H9 (cell line): ENCODE measurements around the gene ASPG. TPM values are rescaled to one million over a fixed set of nuclear protein-coding genes. Genes with fewer than 3 reads are reported as not detected.
A peak's percentile ranks its signal among the peaks of the same experiment; 100 is the strongest.

ENCODE experiments used
- DNase-seq: peaks from one replicate; pipeline ENCODE4 v3.0.0-alpha.2; 2017
- H2AFZ ChIP-seq: one replicate; pipeline ENCODE4 v1.6.1; 2013; ENCODE audit warnings: mild to moderate bottlenecking, low read length, control low read depth, moderate library complexity
- H2AK5ac ChIP-seq: 2 replicates; pipeline ENCODE4 v1.6.1; 2013; ENCODE audit warnings: low read length, control low read depth, mixed read lengths; ENCODE audit not compliant: insufficient read length
- H2BK120ac ChIP-seq: one replicate; pipeline ENCODE4 v1.6.1; 2013; ENCODE audit warnings: low read depth, mild to moderate bottlenecking, low read length, control low read depth, inconsistent platforms; ENCODE audit not compliant: poor library complexity, severe bottlenecking
- H2BK12ac ChIP-seq: 2 replicates; pipeline ENCODE4 v1.6.1; 2013; ENCODE audit warnings: low read length, control low read depth, mixed read lengths, low read depth; ENCODE audit not compliant: insufficient read length
- H2BK15ac ChIP-seq: 2 replicates; pipeline ENCODE4 v1.6.1; 2013; ENCODE audit warnings: low read depth, low read length, control low read depth
- H2BK20ac ChIP-seq: one replicate; pipeline ENCODE4 v1.6.1; 2013; ENCODE audit warnings: low read depth, mild to moderate bottlenecking, low read length, control low read depth, inconsistent platforms; ENCODE audit not compliant: poor library complexity, severe bottlenecking
- H2BK5ac ChIP-seq: 2 replicates; pipeline ENCODE4 v1.6.1; 2013; ENCODE audit warnings: low read length, control low read depth, mixed read lengths; ENCODE audit not compliant: insufficient read length
- H3K14ac ChIP-seq: 2 replicates; pipeline ENCODE4 v1.6.1; 2013; ENCODE audit warnings: low read length, control low read depth; ENCODE audit not compliant: insufficient read depth
- H3K18ac ChIP-seq: 2 replicates; pipeline ENCODE4 v1.6.1; 2013; ENCODE audit warnings: low read depth, mild to moderate bottlenecking, mixed read lengths, low read length, control low read depth; ENCODE audit not compliant: insufficient read length
- H3K23ac ChIP-seq: 2 replicates; pipeline ENCODE4 v1.6.1; 2013; ENCODE audit warnings: low read length, control low read depth, mixed read lengths, low read depth; ENCODE audit not compliant: insufficient read length
- H3K23me2 ChIP-seq: 2 replicates; pipeline ENCODE4 v1.6.1; 2013; ENCODE audit warnings: low read depth, mild to moderate bottlenecking, mixed read lengths, low read length, control low read depth; ENCODE audit not compliant: insufficient read length, poor library complexity, severe bottlenecking
- H3K27ac ChIP-seq: 2 replicates; pipeline ENCODE4 v1.5.1; 2013; ENCODE audit warnings: low read length, control low read depth, mixed read lengths, low read depth; ENCODE audit not compliant: insufficient read length
- H3K27me3 ChIP-seq: 2 replicates; pipeline ENCODE4 v1.6.1; 2013; ENCODE audit warnings: low read length, control low read depth, inconsistent platforms; ENCODE audit not compliant: insufficient read depth
- H3K4ac ChIP-seq: 2 replicates; pipeline ENCODE4 v1.6.1; 2013; ENCODE audit warnings: low read depth, mild to moderate bottlenecking, control low read depth, inconsistent platforms, low read length, moderate library complexity
- H3K4me1 ChIP-seq: 2 replicates; pipeline ENCODE4 v1.6.1; 2013; ENCODE audit warnings: low read length, control low read depth, inconsistent platforms; ENCODE audit not compliant: insufficient read depth
- H3K4me2 ChIP-seq: 2 replicates; pipeline ENCODE4 v1.6.1; 2013; ENCODE audit warnings: low read length, control low read depth, mixed read lengths; ENCODE audit not compliant: insufficient read length, insufficient read depth
- H3K56ac ChIP-seq: 2 replicates; pipeline ENCODE4 v1.6.1; 2013; ENCODE audit warnings: low read depth, mild to moderate bottlenecking, mixed read lengths, low read length, control low read depth; ENCODE audit not compliant: insufficient read length
- H3K79me1 ChIP-seq: 2 replicates; pipeline ENCODE4 v1.6.1; 2013; ENCODE audit warnings: low read depth, mild to moderate bottlenecking, moderate library complexity, low read length, control low read depth, inconsistent platforms; ENCODE audit not compliant: insufficient read depth, poor library complexity, severe bottlenecking
- H3K79me2 ChIP-seq: 2 replicates; pipeline ENCODE4 v1.6.1; 2013; ENCODE audit warnings: low read length, control low read depth, inconsistent platforms; ENCODE audit not compliant: insufficient read depth
- H3K9ac ChIP-seq: 2 replicates; pipeline ENCODE4 v1.6.1; 2013; ENCODE audit warnings: low read length, control low read depth, mixed read lengths; ENCODE audit not compliant: insufficient read length; ENCODE audit errors: extremely low read depth
- H3K9me3 ChIP-seq: one replicate; pipeline ENCODE4 v1.6.1; 2013; ENCODE audit warnings: low read depth, low read length, inconsistent platforms; ENCODE audit not compliant: control insufficient read depth
- H3T11ph ChIP-seq: one replicate; pipeline ENCODE4 v1.6.1; 2013; ENCODE audit warnings: mild to moderate bottlenecking, low read length, control low read depth, inconsistent platforms
- H4K20me1 ChIP-seq: one replicate; pipeline ENCODE4 v1.6.1; 2013; ENCODE audit not compliant: control insufficient read depth, insufficient read length, insufficient read depth
- H4K5ac ChIP-seq: 2 replicates; pipeline ENCODE4 v1.6.1; 2013; ENCODE audit warnings: low read depth, mild to moderate bottlenecking, mixed read lengths, low read length, control low read depth; ENCODE audit not compliant: insufficient read length
- H4K8ac ChIP-seq: replicated peaks from 2 replicates; pipeline ENCODE4 v1.6.1; 2013; ENCODE audit warnings: low read length, control low read depth, mixed read lengths, low read depth; ENCODE audit not compliant: insufficient read length
- H4K91ac ChIP-seq: 2 replicates; pipeline ENCODE4 v1.6.1; 2013; ENCODE audit warnings: low read depth, mild to moderate bottlenecking, moderate library complexity, mixed read lengths, low read length, control low read depth; ENCODE audit not compliant: insufficient read length
- H3K27ac Mint-ChIP-seq, 3 experiments: 2 replicates in 2 of 3; 3 replicates in 1 of 3; pipeline ENCODE4 v1.8.0; 2020 to 2021; ENCODE audit warnings: mixed read lengths in 3 of 3, mild to moderate bottlenecking in 1 of 3, moderate library complexity in 1 of 3
- H3K27me3 Mint-ChIP-seq: 2 replicates; pipeline ENCODE4 v1.8.0; 2021; ENCODE audit warnings: low read depth, mild to moderate bottlenecking, moderate library complexity, mixed read lengths
- H3K36me3 Mint-ChIP-seq, 3 experiments: 2 replicates in 2 of 3; 3 replicates in 1 of 3; pipeline ENCODE4 v1.8.0; 2020 to 2021; ENCODE audit warnings: low read depth in 3 of 3, mixed read lengths in 3 of 3; ENCODE audit not compliant: insufficient read depth in 1 of 3
- H3K4me1 Mint-ChIP-seq, 2 experiments: 2 replicates each; pipeline ENCODE4 v1.8.0; 2020; ENCODE audit warnings: mixed read lengths in 2 of 2
- H3K4me3 Mint-ChIP-seq, 2 experiments: 2 replicates in 1 of 2; 3 replicates in 1 of 2; pipeline ENCODE4 v1.8.0; 2020 to 2021; ENCODE audit warnings: mild to moderate bottlenecking in 2 of 2, mixed read lengths in 2 of 2, moderate library complexity in 1 of 2
- H3K9me3 Mint-ChIP-seq, 2 experiments: 2 replicates in 1 of 2; 3 replicates in 1 of 2; pipeline ENCODE4 v1.8.0; 2020; ENCODE audit warnings: mild to moderate bottlenecking in 2 of 2, mixed read lengths in 2 of 2, moderate library complexity in 1 of 2
- CTCF ChIP-seq: fragments of 200-600 bp; sonication (generic); conservative IDR thresholded peaks from 3 replicates; pipeline ENCODE4 v1.8.0; 2021; ENCODE audit warnings: antibody characterized with exemption, mild to moderate bottlenecking
- WGBS: extraction: QIAGEN DNeasy Blood & Tissue Kit; methylation state at CpG from one replicate; pipeline ENCODE4 v1.1.7; 2013; ENCODE audit warnings: missing lambda C conversion rate, low lambda C conversion rate, mixed read lengths; ENCODE audit not compliant: insufficient read length; ENCODE audit errors: extremely low coverage; 5-methylcytosine and 5-hydroxymethylcytosine counted together
- total RNA-seq: library from RNA; stranded (reverse); gene quantifications from 2 replicates; pipeline ENCODE4 v1.2.1, GENCODE V29; 2021

ASPG gene
- total RNA-seq, 1 experiment from 2014 or later, result 0.33 TPM

GRCh38 chr14:104146651-104147345, 61.3 kb downstream of the ASPG start:
- no peak overlapping the region for H3T11ph ChIP-seq
- H3K4me2 ChIP-seq, result no peak overlapping the region
- H3K9ac ChIP-seq, result no peak overlapping the region
- H2BK120ac ChIP-seq, result no peak overlapping the region
- H3K79me1 ChIP-seq, result no peaks in the 10 kb centered on the region
- no peak overlapping the region for H2BK15ac ChIP-seq
- no peak overlapping the region for H4K5ac ChIP-seq
- H4K20me1 ChIP-seq, result no peaks in the 10 kb centered on the region
- H2AFZ ChIP-seq, result no peak overlapping the region
- no peak overlapping the region for H2AK5ac ChIP-seq
- Mint-ChIP-seq H3K4me1 (peaks cover 33 to 42% of the 10 kb centered on the region in 2 experiments), H3K9me3 (no peaks in the 10 kb centered on the region), H3K27me3 (no peaks in the 10 kb centered on the region), H3K27ac (peak overlapping the region in 1 of 3 experiments; percentile 18; a peak in 1 of 7 replicates), H3K4me3 (no peak overlapping the region), H3K36me3 (peaks cover 2 to 17% (median 10%) of the 10 kb centered on the region in 3 experiments; a peak in 6 of 7 replicates)
- no peak overlapping the region for H4K91ac ChIP-seq
- no CpG with 5 or more reads among the region's 22 CpGs for WGBS
- no peak overlapping the region for H3K56ac ChIP-seq
- no peak overlapping the region for H3K23ac ChIP-seq
- H3K9me3 ChIP-seq, result no peaks in the 10 kb centered on the region
- no peaks in the 10 kb centered on the region for H3K27me3 ChIP-seq
- no peak overlapping the region for H3K4ac ChIP-seq
- H3K27ac ChIP-seq, result no peak overlapping the region
- no peak overlapping the region for H4K8ac ChIP-seq
- peak; percentile 20 for DNase-seq
- no peak overlapping the region for H3K18ac ChIP-seq
- H3K14ac ChIP-seq, result no peak overlapping the region
- TF ChIP-seq CTCF, result no peak
- H2BK12ac ChIP-seq, result no peak overlapping the region
- H2BK20ac ChIP-seq, result no peak overlapping the region
- no peaks in the 10 kb centered on the region for H3K23me2 ChIP-seq
- peaks cover 2% of the 10 kb centered on the region; the same call in 1 of the 2 replicates for H3K4me1 ChIP-seq
- H3K79me2 ChIP-seq, result peaks cover 14% of the 10 kb centered on the region; the same call in 1 of the 2 replicates
- H2BK5ac ChIP-seq, result no peak overlapping the region
